BE2C (cell line): ENCODE measurements around the gene EFCAB6.
A peak's percentile ranks its signal among the peaks of the same experiment; 100 is the strongest.

Experiments used
- DNase-seq: peaks from one replicate; pipeline ENCODE4 v3.0.0-alpha.2; 2020
- H3K27me3 ChIP-seq: fragments of 250-450 bp; sonication (Bioruptor Pico); 2 replicates; pipeline ENCODE4 v1.5.1; 2020; ENCODE audit warnings: mild to moderate bottlenecking
- H3K36me3 ChIP-seq: fragments of 250-450 bp; sonication (Bioruptor Pico); 2 replicates; pipeline ENCODE4 v1.5.1; 2020; ENCODE audit warnings: mild to moderate bottlenecking
- H3K4me1 ChIP-seq: fragments of 250-450 bp; sonication (Bioruptor Pico); 2 replicates; pipeline ENCODE4 v1.5.1; 2020
- H3K4me3 ChIP-seq: 2 replicates; pipeline ENCODE4 v1.5.1; 2011; ENCODE audit warnings: low read depth, low read length
- H3K9me3 ChIP-seq: fragments of 250-450 bp; sonication (Bioruptor Pico); 2 replicates; pipeline ENCODE4 v1.5.1; 2020
- TF ChIP-seq, protein P1 (sequence below): IDR thresholded peaks from 2 replicates; pipeline ENCODE4 v1.5.1; 2012; ENCODE audit warnings: mild to moderate bottlenecking, low read depth, low read length

Gene EFCAB6

DNA sequence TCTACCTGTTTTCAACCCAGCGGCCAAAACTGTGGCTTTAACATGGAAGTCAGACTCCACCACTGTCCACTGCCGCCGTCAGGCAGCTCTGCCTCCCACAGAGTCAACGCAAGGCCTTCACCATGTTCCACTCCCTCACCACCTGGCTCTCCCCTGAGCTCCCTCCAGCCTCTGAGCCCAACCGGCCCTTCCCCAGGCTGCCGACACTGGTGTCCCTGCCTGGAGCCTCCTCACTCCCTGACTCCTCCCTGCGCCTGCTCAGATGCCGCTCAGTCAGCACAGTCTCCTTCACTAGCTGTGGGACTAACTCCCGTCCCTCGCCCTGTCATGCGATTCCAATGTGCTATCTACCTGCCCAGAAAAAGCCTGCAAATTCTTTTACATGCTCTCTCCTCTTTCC, 33.9 kb upstream of the EFCAB6 start:
- no peak for DNase-seq
- Histone ChIP-seq H3K27me3 (no peaks in the 10 kb centered on the region), H3K9me3 (no peaks in the 10 kb centered on the region), H3K4me1 (peaks cover 13% of the 10 kb centered on the region), H3K36me3 (no peaks in the 10 kb centered on the region), H3K4me3 (no peak overlapping the region)
- TF ChIP-seq, protein P1, sequence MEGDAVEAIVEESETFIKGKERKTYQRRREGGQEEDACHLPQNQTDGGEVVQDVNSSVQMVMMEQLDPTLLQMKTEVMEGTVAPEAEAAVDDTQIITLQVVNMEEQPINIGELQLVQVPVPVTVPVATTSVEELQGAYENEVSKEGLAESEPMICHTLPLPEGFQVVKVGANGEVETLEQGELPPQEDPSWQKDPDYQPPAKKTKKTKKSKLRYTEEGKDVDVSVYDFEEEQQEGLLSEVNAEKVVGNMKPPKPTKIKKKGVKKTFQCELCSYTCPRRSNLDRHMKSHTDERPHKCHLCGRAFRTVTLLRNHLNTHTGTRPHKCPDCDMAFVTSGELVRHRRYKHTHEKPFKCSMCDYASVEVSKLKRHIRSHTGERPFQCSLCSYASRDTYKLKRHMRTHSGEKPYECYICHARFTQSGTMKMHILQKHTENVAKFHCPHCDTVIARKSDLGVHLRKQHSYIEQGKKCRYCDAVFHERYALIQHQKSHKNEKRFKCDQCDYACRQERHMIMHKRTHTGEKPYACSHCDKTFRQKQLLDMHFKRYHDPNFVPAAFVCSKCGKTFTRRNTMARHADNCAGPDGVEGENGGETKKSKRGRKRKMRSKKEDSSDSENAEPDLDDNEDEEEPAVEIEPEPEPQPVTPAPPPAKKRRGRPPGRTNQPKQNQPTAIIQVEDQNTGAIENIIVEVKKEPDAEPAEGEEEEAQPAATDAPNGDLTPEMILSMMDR: no peak

DNA sequence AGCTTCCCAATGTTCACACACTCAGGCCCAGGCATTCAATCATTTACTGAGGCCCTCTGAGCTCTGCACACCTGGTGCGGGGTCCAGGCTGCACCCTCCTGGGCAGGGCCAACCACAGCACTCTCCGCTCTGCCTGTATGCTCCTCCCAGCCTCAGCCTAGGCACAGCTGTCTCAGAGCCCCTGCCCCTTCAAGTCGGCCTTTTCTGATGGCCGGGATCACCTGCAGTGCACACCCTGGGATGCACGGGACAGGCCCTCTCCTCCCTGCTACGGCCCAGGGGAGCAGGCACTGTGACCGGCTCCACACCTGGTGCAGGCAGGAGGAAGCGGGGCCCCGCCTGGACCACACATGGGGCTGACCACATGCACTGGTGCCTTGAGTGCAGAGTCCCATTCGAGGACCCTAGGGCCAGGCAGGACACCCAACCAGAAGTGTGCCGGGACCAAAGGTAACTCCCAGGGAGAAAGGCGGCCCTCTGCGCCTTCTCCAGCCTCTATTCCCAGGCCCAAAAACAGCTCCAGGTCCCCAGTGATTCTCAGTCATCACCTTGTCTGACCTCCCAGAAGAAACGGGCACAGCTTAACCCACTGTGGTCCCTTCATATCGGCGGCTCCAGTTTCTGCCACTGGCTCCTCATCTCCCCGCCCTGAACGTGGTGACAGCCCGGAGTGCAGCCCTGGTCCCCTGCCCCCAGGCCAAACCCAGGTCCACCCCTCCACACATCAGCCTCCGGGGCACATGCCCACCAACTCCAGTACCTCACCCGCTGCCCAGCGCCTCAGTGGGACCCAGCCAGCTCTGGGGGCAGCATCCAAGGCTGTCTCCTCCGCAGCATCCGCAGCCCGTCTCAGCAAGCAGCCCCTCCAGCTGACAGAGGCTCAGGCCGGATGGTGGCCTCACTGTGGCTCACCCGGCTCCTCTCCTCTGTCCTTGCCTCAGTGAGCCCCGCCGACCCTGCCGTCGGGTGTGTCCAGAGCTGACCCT, 32.7 kb upstream of the EFCAB6 start:
- TF ChIP-seq, protein P1: no peak
- no peak for DNase-seq
- H3K27me3 ChIP-seq: no peaks in the 10 kb centered on the region
- peaks cover 13% of the 10 kb centered on the region for H3K4me1 ChIP-seq
- no peaks in the 10 kb centered on the region for H3K36me3 ChIP-seq
- no peak overlapping the region for H3K4me3 ChIP-seq
- H3K9me3 ChIP-seq: no peaks in the 10 kb centered on the region

DNA sequence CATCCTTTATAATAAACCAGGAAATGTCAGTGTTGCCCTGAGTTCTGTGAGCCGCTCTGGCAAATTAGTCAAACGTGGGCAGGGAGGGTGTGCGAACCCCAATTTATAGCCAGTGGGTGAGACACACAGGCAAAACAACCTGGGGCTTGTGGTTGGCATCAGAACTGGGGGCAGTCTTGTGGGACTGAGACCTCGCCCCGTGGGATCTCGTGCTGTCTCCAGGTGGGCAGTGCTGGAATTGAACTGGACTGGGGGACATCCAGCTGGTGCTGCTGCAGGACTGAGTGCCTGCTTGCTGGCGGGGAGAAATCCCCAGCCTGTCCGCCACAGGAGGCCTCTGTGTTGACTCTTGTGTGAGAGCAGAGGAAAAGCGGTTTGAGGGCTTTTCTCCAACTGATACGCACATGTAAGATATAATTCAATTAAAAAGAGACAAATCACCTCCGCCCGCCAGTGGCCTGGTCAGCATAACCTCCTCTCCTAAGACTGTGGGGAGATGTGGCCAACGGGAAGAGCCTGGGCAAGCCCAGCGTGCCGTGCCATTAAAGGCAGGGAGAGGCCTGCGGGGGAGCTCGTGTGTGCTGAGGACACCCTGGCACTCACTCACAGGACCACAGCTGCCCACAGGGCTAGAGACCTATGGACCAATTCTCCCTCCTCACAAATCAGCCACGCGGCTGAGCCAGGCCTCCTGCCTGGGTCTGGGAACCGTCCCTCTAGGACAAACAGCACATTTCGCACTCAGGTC, 31.9 kb upstream of the EFCAB6 start:
- Histone ChIP-seq H3K9me3 (no peaks in the 10 kb centered on the region), H3K36me3 (no peaks in the 10 kb centered on the region), H3K4me3 (no peak overlapping the region), H3K27me3 (no peaks in the 10 kb centered on the region), H3K4me1 (peaks cover 13% of the 10 kb centered on the region)
- TF ChIP-seq, protein P1: 0 out of 2 replicates have a peak, but pooled peaks have one; percentile 12
- DNase-seq: peak; percentile 62

DNA sequence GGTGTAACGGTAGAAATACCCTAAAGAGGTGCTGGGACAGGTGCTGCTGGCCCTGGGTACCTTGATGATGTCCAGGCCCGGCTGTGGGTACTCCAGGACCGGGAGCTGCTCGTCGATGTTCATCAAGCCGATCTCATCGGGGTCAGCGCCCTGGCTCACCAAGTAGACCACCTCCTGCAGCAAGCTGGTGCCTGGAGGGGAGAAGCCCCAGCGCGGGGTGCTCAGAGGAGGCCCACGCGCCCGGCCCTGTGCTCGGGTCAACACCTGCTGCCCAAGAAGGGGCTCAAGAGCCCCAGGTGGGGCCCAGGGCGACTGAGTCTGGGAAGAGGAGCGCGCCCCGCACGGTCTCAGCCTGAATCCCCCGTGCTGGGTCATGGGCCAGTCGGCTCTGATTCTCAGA, 29.6 kb upstream of the EFCAB6 start:
- Histone ChIP-seq H3K9me3 (no peaks in the 10 kb centered on the region), H3K4me1 (peaks cover 9% of the 10 kb centered on the region), H3K4me3 (no peak overlapping the region), H3K27me3 (no peaks in the 10 kb centered on the region), H3K36me3 (no peaks in the 10 kb centered on the region)
- no peak for DNase-seq
- TF ChIP-seq, protein P1: no peak

DNA sequence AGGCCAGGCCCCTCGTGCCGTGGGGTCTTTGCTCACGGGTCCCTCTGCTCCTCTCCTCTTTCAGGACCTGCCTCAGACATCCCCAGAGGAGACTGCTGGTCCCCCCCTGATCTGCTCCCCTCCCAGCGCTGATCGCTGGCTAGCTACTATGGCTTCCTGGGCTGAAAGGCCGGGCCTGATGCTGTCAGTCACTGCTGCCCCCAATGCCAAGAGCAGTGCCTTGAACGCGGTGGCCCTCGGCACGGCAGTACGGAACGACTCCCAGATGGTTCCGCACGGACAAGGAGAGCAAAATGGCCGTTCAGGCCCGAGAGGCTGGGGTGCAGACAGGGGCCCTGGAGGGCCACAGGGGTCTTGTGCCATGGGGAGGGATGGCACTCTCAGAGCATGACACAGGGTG, 28.7 kb upstream of the EFCAB6 start:
- Histone ChIP-seq H3K4me3 (no peak overlapping the region), H3K4me1 (peaks cover 9% of the 10 kb centered on the region), H3K9me3 (no peaks in the 10 kb centered on the region), H3K27me3 (no peaks in the 10 kb centered on the region), H3K36me3 (no peaks in the 10 kb centered on the region)
- DNase-seq: no peak
- TF ChIP-seq, protein P1: no peak

DNA sequence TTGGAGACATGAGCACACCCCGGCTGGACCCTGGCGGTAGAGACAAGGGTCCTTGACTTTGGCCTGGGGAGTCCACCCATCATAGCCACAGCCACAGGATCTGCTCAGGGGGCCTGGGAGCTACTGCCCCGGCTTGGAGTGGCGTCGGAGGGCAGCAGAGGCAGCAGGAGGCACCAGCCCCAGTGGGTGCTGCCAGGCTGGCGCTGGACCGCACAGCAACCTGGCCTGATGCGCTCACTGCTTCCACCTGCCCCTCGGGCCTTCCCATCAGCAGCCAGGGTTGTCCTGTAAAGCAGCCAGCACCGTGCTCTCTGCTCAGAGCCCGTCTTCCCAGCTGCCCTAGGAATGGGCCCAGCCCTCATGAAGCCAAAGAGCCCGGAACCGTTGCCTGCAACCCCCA, 28.3 kb upstream of the EFCAB6 start:
- Histone ChIP-seq H3K4me3 (no peak overlapping the region), H3K36me3 (no peaks in the 10 kb centered on the region), H3K9me3 (no peaks in the 10 kb centered on the region), H3K27me3 (no peaks in the 10 kb centered on the region), H3K4me1 (peaks cover 9% of the 10 kb centered on the region)
- TF ChIP-seq, protein P1: no peak
- no peak for DNase-seq
